DND-41 (cell line): ENCODE results near the gene CCL7.

ENCODE experiments used
- EZH2 ChIP-seq: IDR thresholded peaks from 3 replicates; pipeline ENCODE4 v1.6.1; 2012; ENCODE audit warnings: borderline replicate concordance, low read depth, mild to moderate bottlenecking, moderate library complexity, low read length, inconsistent platforms; ENCODE audit not compliant: severe bottlenecking
- TF ChIP-seq, protein P1 (sequence below): IDR thresholded peaks from 2 replicates; pipeline ENCODE4 v1.5.1; 2012; ENCODE audit warnings: borderline replicate concordance, low read length, moderate library complexity, mild to moderate bottlenecking; ENCODE audit not compliant: poor library complexity, severe bottlenecking; ENCODE audit errors: extremely low read depth

DNA sequence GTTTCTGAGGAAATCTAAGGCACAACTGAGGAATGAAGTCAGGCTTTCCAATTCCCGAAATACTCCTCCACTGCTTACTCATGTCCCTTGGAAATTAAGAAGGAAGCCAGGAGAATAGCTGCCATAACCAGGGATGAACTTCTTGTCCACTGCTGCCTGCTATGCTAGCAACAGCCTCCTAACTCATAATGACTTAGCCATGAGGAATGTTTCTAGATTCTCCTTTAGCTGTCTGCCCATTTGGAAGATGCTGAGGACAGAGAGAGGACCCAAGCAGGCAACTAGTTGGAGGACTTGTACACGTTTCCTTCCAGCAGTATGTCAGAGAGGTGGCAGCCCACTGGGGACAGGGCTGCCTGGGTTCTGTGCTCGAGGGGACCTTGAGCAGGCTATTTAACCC lies 15.9 kb upstream of the CCL7 start:
- TF ChIP-seq, protein P1, sequence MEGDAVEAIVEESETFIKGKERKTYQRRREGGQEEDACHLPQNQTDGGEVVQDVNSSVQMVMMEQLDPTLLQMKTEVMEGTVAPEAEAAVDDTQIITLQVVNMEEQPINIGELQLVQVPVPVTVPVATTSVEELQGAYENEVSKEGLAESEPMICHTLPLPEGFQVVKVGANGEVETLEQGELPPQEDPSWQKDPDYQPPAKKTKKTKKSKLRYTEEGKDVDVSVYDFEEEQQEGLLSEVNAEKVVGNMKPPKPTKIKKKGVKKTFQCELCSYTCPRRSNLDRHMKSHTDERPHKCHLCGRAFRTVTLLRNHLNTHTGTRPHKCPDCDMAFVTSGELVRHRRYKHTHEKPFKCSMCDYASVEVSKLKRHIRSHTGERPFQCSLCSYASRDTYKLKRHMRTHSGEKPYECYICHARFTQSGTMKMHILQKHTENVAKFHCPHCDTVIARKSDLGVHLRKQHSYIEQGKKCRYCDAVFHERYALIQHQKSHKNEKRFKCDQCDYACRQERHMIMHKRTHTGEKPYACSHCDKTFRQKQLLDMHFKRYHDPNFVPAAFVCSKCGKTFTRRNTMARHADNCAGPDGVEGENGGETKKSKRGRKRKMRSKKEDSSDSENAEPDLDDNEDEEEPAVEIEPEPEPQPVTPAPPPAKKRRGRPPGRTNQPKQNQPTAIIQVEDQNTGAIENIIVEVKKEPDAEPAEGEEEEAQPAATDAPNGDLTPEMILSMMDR: no peak
- TF ChIP-seq EZH2: no peak
